Measurements from ENCODE around the gene ZNHIT1.
"Not testable (repeated sequence)": the region's sequence is repeated elsewhere in the genome, so short reads cannot be mapped to it uniquely, and the experiment has no call there.

ZNHIT1 gene

GRCh38 chr7:101185258-101185839, 32.6 kb upstream of the ZNHIT1 start:
- in situ Hi-C loops (cut with HindIII; ENCODE audit: low pct_ligation_motif_present, low pct_unique_long_range_greater_than_20kb, low sequenced_read_pairs) = no loop called here
- peak; percentile 79 for DNase-seq

DNA sequence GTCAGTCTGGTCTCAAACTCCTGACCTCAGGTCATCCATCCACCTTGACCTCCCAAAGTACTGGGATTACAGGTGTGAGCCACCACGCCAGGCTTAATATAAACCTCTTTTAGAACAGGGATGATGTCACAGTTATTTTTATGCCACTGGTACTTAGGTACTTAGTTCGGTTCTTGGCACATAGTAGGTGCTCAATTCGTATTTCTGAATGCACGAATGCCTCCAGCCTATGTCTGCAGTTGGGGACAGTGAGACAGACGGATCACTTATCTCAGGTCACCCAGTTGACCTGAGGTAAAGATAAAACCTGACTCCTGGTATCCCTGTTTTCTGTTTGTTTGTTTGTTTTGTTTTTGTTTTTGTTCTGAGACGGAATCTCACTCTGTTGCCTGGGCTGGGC, 31.8 kb upstream of the ZNHIT1 start:
- in situ Hi-C loops (cut with HindIII; ENCODE audit: low pct_ligation_motif_present, low pct_unique_long_range_greater_than_20kb, low sequenced_read_pairs) = no loop called here

GRCh38 chr7:101186844-101187428, 31.0 kb upstream of the ZNHIT1 start:
- in situ Hi-C loops (cut with HindIII; ENCODE audit: low pct_ligation_motif_present, low pct_unique_long_range_greater_than_20kb, low sequenced_read_pairs) = no loop called here
- no peak for DNase-seq

More for the DNA sequence above, 31.8 kb upstream of the ZNHIT1 start:
- no peak for DNase-seq

DNA sequence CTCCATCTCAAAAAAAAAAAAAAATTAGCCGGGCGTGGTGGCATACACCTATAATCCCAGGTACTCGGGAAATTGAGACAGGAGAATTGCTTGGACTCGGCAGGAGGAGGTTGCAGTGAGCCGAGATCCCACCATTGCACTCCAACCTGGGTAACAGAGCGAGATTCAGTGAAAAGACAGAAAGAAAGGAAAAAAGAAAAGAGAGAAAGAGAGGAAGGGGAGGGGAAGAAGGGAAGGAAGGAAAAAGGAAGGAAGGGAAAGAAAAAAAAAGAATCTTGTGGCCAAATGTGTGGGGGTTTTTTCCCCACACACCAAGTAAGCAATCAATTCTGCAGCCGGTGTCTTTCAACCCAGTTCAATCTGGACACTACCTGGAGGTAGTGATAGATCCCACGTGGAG, 28.9 kb upstream of the ZNHIT1 start:
- in situ Hi-C loops (cut with HindIII; ENCODE audit: low pct_ligation_motif_present, low pct_unique_long_range_greater_than_20kb, low sequenced_read_pairs) = no loop called here
- DNase-seq = no peak

DNA sequence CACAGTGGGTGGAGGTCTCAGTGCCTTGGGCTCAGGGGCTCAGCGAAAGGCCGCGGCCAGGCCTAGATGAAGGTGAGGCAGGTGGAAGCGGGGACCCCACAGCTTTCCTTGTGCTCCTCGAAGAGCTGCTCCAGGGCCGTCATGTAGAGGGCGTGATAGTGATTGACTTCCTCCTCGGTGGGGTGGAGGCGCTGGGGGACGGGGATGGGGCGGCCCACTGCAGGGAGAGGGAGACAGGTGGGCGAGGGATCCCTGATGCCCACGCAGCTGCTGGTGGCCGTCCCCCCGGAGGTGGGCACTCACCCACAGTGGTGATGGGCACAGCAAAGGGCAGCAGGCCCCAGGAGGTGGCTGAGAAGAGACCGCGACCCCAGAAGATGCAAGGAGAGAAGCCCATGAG, 22.1 kb upstream of the ZNHIT1 start:
- in situ Hi-C loops (cut with HindIII; ENCODE audit: low pct_ligation_motif_present, low pct_unique_long_range_greater_than_20kb, low sequenced_read_pairs) = no loop called here
- no peak for DNase-seq

- in situ Hi-C loops (cut with HindIII; ENCODE audit: low pct_ligation_motif_present, low pct_unique_long_range_greater_than_20kb, low sequenced_read_pairs) = no loop called here
Measured at GRCh38 chr7:101197991-101198390, 20.0 kb upstream of the ZNHIT1 start.

DNA sequence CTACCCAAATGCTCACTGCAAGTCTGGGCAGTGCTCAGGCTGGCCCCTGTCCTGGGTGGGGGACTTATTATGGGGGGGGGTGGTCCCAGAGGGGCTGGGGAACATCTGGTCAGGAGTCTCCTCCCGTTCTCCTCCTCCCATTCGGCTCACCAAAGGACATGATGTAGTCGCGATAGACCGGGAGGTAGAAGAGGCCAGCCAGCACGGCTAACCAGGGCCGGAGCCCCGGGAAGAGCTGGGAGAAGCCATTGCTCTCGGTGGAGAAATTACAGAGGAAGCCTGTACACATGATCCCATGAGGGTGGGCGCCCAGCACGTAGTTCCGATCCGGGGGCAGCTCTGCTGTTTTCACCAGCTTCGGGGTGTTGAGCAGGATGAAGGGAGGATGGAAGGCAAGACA, 19.5 kb upstream of the ZNHIT1 start:
- in situ Hi-C loops (cut with HindIII; ENCODE audit: low pct_ligation_motif_present, low pct_unique_long_range_greater_than_20kb, low sequenced_read_pairs) = no loop called here
- no peak for DNase-seq

More at GRCh38 chr7:101197991-101198390, 20.0 kb upstream of the ZNHIT1 start:
- no peak for DNase-seq

DNA sequence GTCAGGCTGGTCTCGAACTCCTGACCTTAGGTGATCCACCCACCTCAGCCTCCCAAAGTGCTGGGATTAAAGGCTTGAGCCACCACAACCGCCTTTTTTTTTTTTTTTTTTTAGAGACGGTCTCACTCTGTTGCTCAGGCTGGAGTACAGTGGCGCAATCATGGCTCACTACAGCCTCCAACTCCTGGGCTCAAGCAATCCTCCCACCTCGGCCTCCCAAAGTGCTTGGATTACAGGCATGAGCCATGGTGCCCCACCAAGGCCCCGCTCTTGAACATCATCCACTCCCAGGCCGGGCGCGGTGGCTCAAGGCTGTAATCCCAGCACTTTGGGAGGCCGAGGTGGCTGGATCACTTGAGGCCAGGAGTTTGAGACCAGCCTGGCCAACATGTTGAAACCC, 18.4 kb upstream of the ZNHIT1 start:
- in situ Hi-C loops (cut with HindIII; ENCODE audit: low pct_ligation_motif_present, low pct_unique_long_range_greater_than_20kb, low sequenced_read_pairs); DNase-seq: not testable (repeated sequence)

GRCh38 chr7:101200504-101200861, 17.5 kb upstream of the ZNHIT1 start:
- in situ Hi-C loops (cut with HindIII; ENCODE audit: low pct_ligation_motif_present, low pct_unique_long_range_greater_than_20kb, low sequenced_read_pairs) = no loop called here
- no peak for DNase-seq

GRCh38 chr7:101200862-101201599, 16.9 kb upstream of the ZNHIT1 start, which contains the start of gene MOGAT3:
Gene MOGAT3, minus strand, starts transcription at chr7:101201036. Its CDS starts 182 bp downstream, at chr7:101200854.
- DNase-seq = no peak
- in situ Hi-C loops (cut with HindIII; ENCODE audit: low pct_ligation_motif_present, low pct_unique_long_range_greater_than_20kb, low sequenced_read_pairs) = no loop called here

DNA sequence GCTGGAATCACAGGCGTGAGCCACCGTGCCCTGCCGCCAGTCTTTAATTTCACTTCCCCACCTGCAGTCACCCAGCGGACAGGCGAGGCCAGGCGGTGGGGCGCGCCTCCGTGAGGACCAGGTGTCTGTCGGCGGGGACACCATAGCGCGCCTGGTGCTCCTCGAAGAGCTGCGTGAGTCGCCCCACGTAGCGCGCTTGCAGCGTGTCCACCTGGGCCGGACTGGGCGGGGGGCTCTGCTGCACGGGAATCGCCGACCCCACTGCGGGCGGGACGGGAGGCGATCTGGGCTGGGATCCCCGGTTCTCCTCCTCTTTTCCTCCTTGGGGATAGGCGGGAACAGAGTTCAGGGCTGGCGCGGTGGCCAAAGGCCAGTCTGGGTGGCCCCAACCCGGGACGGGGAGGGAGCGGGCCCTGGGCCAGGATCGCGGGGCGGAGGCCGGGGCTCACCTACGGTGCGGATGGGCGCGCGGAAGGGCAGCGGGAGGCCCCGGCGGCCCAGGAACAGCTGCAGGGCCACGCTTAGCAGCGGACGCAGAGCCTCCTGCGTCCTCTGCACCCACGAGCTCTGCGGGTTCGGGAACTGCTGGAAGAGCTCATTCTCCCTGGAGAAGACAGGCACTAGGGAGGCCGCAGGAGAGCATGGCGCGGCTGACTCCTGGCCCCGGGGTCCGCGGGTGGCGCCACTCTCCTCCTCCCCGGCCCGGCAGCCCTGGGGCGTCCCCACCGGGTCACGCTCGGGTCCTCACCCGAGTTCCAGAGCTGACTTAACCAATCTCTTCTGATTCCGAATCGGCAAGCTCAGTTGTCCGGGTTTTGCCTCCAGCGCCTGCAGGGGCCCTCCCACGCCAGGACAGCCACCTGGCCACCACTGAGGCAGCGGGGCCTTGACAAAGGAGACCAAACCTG, 16.0 kb upstream of the ZNHIT1 start:
- no peak for DNase-seq

GRCh38 chr7:101202603-101202918, 15.4 kb upstream of the ZNHIT1 start:
- in situ Hi-C loops (cut with HindIII; ENCODE audit: low pct_ligation_motif_present, low pct_unique_long_range_greater_than_20kb, low sequenced_read_pairs) = no loop called here
- no peak for DNase-seq

More for the DNA sequence above, 16.0 kb upstream of the ZNHIT1 start:
- in situ Hi-C loops (cut with HindIII; ENCODE audit: low pct_ligation_motif_present, low pct_unique_long_range_greater_than_20kb, low sequenced_read_pairs) = no loop called here

- DNase-seq; in situ Hi-C loops (cut with HindIII; ENCODE audit: low pct_ligation_motif_present, low pct_unique_long_range_greater_than_20kb, low sequenced_read_pairs): not testable (repeated sequence)
Measured at GRCh38 chr7:101203740-101204738, 13.9 kb upstream of the ZNHIT1 start.

DNA sequence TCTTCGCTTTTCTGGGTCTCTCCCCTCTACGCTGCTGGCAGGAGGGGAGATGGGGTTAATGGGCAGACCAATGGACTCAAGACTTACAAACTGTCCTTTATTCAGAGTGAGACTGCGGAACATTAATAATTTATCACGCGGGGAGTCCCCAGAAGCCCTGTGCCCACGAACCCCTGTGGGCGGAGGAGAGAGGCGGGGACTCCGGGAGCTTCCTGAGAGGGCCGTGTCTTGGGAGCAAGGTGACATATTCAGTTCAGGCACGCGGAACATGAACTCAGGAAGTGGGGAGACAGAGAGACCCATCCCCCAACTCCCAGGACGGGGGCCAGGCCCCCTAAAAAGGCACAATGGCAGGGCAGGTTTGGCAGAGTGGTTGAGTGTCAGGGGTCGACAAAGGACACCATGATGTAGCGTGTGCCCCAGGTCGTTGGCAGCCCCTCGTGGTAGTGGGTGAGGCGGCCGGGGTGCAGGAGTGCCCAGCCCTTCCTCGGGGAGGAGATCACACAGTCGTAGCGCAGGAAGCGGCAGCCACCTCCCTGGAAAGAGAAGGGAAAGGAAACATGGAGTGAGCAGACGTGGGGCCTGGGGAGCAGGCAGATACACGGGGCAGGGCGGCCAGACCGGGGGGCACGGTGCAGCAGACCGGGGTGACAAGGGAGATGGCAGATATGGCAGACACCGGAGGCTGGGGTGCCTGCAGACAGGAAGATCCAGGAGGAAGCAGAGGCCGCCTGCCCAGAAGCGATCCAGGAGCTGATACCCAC, 11.9 kb upstream of the ZNHIT1 start:
- DNase-seq = no peak
- in situ Hi-C loops (cut with HindIII; ENCODE audit: low pct_ligation_motif_present, low pct_unique_long_range_greater_than_20kb, low sequenced_read_pairs) = no loop called here

DNA sequence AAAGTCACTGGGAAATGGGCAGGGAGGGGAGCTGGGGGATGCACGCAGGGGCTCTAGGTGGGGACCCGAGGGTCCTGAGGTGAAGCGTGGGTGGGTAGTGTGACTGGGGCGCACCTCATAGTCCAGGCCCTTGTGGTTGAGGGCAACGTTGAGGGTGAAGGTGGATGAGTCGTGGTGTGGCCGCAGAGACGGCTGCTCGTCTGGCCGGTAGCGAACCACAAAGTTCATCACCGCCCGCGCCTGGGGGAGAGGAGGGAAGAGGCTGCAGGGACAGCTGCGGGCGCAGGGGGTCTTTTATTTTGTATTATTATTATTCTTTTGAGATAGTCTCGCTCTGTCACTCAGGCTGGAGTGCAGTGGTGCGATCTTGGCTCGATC, 11.3 kb upstream of the ZNHIT1 start:
- DNase-seq = no peak
- in situ Hi-C loops (cut with HindIII; ENCODE audit: low pct_ligation_motif_present, low pct_unique_long_range_greater_than_20kb, low sequenced_read_pairs) = no loop called here

DNA sequence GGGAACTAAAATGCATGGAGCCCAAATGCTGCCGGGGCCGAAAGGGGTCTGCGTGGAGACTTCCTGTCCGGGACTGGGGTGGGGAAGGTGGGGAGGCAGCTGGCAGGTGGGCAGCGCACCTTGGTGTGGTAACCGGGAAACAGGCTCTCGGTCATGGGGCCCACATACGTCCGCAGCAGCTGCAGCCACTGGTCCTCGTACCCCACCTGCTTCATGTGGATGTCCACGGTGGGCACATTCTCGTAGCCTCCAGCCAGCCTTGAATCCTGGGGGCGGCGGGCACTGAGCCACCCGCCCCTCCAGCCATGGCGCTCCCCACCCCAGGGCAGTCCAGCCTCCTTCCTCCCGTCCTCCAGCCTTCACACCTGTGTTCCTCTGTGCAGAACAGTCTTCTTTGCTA, 10.5 kb upstream of the ZNHIT1 start:
- no peak for DNase-seq
- in situ Hi-C loops (cut with HindIII; ENCODE audit: low pct_ligation_motif_present, low pct_unique_long_range_greater_than_20kb, low sequenced_read_pairs) = no loop called here

- DNase-seq = no peak
- in situ Hi-C loops (cut with HindIII; ENCODE audit: low pct_ligation_motif_present, low pct_unique_long_range_greater_than_20kb, low sequenced_read_pairs) = no loop called here
Measured at GRCh38 chr7:101208794-101209193, 9.2 kb upstream of the ZNHIT1 start.

Measured in ACHN (cell line).